ENCODE data around the gene BBS9. TPM values are rescaled to one million over a fixed set of nuclear protein-coding genes. Genes with fewer than 3 reads are reported as not detected.
"Not testable (repeated sequence)": the region's sequence is repeated elsewhere in the genome, so short reads cannot be mapped to it uniquely, and the experiment has no call there.

The BBS9 gene
- 6.8 and 9.0 TPM in 2 replicates for total RNA-seq (2014; rRNA removed; shearing (Covaris generic))
- 5.9 and 8.5 TPM in 2 replicates for polyA plus RNA-seq (2014; cell fraction: nucleus; rRNA removed)

GRCh38 chr7:33128990-33129805, at the start of gene BBS9:
Gene BBS9 (plus strand): TSS chr7:33129564. CDS start chr7:33146253, 16,689 bp downstream.
- DNase-seq (ENCODE audit: extremely low read depth, low read depth) = peak; percentile 89

- no peak for DNase-seq (ENCODE audit: extremely low read depth, low read depth)
These were observed 49.3 kb upstream of the BBS9 start for GRCh38 chr7:33079763-33080690.

GRCh38 chr7:33087356-33087755, 42.0 kb upstream of the BBS9 start:
- DNase-seq (ENCODE audit: extremely low read depth, low read depth) = no peak

GRCh38 chr7:33087858-33088257, 41.5 kb upstream of the BBS9 start:
- no peak for DNase-seq (ENCODE audit: extremely low read depth, low read depth)

DNA sequence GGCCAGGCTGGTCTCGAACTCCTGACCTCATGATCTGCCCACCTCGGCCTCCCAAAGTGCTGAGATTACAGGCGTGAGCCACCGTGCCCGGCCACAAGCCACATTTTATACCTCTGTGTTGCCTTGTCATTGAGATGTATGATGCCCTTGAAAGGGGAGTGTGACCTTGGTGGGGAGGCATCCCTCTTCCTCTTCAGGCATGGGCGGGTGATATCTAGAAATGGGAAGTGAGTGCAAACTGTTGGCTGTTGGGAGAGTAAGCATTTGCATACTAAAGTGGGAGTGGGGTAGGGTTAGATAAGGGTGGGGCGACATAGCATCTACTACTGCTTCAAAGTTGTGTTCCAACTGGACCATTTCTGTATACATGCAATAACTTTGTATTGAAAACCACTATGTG, 40.2 kb upstream of the BBS9 start:
- no peak for DNase-seq (ENCODE audit: extremely low read depth, low read depth)

GRCh38 chr7:33091111-33091531, 38.2 kb upstream of the BBS9 start:
- no peak for DNase-seq (ENCODE audit: extremely low read depth, low read depth)

DNA sequence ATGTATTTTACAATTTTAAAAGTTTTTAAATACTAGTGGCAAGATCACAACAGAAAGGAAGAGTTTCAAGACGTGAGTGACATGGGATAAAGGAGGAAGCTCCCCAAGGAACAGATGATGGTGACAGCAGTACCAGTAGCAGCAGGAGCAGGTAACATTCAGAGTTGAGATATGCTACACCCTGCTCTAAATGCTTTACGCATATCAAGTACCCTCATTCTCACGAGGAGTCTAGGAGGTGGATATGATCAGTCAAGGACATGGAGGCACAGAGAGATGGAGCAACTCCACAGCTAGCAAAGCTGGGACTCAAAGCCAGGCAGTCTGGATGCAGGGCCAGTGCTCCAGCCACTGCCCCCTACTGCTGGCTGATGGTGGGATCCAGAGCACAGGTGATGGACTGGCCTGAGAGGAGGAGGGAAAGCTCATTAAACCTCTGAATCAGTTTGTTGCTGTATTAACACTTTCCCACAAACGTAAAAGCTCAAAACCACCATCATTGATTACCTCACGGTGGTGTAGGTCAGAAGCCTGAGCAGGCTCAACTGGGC, 37.6 kb upstream of the BBS9 start:
- DNase-seq (ENCODE audit: extremely low read depth, low read depth) = no peak

GRCh38 chr7:33093266-33093665, 36.1 kb upstream of the BBS9 start:
- DNase-seq (ENCODE audit: extremely low read depth, low read depth) = no peak

- not testable (repeated sequence) for DNase-seq (ENCODE audit: extremely low read depth, low read depth)
These were observed 34.6 kb upstream of the BBS9 start for GRCh38 chr7:33094745-33095275.

GRCh38 chr7:33099154-33099940, 30.0 kb upstream of the BBS9 start:
- no peak for DNase-seq (ENCODE audit: extremely low read depth, low read depth)

DNA sequence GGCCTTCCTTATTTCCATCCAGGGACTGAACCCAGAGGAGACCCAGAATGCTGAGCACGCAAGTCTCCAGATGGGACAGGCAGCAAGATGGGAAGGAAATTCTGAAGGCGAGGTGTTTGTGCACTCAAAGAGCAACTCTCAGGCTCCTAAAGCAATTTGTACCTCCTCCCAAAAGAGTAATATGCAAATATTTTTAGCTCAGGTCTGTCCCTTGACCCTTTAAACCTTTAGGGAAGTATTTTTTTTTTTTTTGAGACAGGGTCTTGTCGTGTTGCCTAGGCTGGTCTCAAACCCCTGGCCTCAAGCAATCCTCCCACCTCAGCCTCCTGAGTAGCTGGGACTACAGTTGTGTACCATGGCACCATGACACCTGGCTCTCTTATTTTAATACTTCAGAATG, 28.6 kb upstream of the BBS9 start:
- no peak for DNase-seq (ENCODE audit: extremely low read depth, low read depth)

GRCh38 chr7:33101906-33102305, 27.5 kb upstream of the BBS9 start:
- no peak for DNase-seq (ENCODE audit: extremely low read depth, low read depth)

DNA sequence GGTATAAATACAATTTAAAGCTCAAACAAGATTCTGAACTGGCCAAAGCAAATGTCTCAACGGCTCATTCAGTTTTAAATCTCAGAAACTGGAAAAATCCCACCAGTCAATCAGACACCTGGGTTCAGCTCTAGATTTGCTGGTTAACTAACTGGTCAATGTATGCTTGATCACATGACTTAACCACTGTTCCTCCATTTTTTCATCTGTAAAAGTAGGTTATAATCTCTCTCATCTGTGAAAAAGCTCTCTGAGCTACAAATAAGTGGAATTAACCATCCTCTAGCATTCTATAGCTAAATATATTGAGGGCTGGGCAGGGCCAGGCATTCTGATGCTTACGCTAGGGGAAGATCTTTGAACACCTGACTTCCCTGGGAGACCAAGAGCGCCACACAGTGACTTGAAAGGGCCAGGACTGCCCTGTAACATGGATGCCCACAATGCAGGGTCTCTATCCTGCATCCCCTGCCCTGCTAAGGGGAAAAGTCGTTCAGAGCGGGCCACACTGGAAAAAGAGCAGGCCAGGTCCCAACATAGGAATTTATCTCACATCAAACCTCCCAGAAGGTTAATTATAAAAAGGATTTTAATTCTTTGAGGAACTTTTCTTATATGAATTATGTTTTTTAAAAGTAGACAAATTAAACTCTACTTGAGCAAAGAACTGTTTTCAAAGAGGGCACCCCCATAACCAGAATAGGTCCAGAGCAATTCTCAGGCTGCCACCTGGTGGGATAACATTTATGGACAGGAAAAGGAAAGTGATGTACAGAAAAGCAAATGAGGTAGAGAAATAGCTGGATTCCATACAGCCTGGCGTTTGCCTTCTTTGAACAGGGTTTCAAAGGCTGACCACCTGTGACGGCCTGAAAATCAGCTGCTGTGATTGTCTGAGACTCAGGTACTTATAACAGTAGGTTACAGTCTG, 22.0 kb upstream of the BBS9 start:
- DNase-seq (ENCODE audit: extremely low read depth, low read depth) = peak; percentile 28

DNA sequence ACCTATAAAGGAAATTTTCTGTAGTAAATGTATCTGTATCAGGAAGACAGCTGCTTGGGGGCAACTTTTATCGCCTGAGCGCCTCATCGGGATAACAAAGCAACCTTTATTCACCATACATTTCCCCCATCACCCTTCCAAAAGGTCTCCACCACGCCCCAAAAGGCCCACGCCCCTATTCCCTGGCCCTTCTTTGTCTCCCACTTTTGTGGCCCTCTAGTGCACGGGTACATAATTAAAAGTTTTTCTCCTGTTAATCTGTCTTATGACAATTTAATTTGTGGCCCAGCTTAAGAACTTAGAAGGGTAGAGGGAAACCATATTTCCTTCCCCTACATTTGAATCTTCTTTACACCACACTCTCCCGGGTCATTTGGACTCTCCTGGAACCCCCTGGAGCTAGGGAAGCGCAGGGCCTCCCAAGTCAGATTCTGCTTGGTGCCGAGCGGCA, 20.8 kb upstream of the BBS9 start:
- peak; percentile 12 for DNase-seq (ENCODE audit: extremely low read depth, low read depth)

DNA sequence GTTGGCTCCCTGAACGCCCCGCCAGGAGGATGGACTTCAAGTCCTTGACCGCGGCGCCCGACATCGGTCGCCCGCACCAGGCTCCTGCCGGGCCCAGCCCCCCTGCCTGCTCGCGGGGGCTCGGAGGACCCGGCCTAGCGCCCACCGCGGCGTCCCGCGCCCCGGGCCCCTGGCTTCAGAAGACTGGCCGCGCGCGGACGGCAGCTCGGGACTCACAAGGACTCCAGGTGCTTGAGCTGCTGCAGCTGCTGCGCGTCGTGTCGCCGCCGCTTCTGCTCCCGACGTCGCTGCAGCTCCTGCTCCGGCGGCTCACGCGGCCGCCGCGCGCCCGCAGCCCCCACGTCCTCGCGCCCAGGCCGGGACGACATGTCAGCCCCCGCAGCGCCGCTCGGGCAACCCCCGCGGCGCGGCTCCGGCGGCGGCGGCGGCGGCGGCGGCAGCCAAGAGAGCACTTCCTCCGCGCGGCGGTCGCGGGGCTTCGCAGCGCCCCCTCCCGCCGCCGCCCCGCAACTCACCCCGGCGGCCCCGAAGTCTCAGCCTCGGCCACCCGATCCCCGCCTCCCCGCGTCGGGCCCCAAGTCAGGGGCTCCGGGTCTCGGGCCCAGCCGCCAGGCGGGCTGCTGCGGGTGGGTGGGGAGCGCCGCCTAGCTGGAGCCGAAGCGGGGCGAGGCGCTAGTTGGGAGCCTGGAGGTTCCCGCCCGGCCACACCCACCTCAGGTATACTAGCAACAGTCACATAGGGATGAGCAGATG, 20.2 kb upstream of the BBS9 start, which contains the start of gene RP9:
RP9 (minus strand) TSS at position 400 of the 753 bp plus-strand sequence; CDS start at position 368, 32 bp downstream.
- DNase-seq (ENCODE audit: extremely low read depth, low read depth) = peak; percentile 50

DNA sequence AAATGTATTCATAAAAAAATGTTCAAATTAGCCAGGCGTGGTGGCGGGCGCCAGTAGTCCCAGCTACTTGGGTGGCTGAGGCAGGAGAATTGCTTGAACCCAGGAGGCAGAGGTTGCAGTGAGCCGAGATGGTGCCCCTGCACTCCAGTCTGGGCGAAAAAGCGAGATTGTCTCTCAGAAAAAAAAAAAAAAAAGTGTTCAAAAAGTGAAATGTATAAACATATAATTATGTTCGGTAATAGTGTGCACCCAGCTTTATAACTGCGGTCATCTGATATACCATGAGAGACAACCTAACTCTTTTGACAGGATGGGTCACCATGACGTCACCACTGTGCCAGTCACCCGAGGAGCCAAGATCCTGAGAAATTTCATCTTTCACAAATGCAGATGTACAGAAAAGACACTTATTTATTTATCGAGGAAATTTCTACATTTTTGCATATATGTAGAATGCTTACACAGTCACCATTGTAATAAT, 19.6 kb upstream of the BBS9 start:
- DNase-seq (ENCODE audit: extremely low read depth, low read depth) = no peak

- no peak for DNase-seq (ENCODE audit: extremely low read depth, low read depth)
These were observed 17.8 kb upstream of the BBS9 start for GRCh38 chr7:33111614-33112013.

DNA sequence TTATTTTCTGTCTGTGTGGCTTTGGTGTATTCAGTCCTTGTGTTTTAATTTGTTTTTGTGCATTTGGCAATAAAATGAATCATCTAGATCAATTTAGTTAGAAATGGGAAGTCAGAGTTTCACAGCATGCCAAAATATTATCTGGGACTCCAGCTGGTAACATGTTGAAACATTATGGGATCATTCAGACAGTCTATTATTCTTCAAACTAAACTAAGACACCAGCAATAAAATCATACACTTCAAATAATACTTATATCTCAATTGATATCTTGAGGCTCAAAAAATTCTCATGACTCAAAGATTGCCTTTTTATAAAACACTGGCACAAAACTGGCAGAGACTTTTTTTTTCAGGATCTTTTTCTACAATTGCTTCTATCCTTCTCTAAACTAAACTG, 14.4 kb upstream of the BBS9 start:
- no peak for DNase-seq (ENCODE audit: extremely low read depth, low read depth)

Data from NCI-H460 (cell line).